Neural progenitor cell (in vitro differentiated cells): Measurements from ENCODE around the gene ANKRD13D.

Experiments used
- CTCF ChIP-seq: fragments of 200-600 bp; sonication (generic); IDR thresholded peaks from 2 replicates; pipeline ENCODE4 v1.5.1; 2017; ENCODE audit warnings: antibody characterized with exemption, mild to moderate bottlenecking
- EZH2 ChIP-seq: fragments of 200-600 bp; sonication (generic); IDR thresholded peaks from 2 replicates; pipeline ENCODE4 v1.6.1; 2017; ENCODE audit warnings: antibody characterized with exemption, mild to moderate bottlenecking, moderate library complexity
- EZH2phosphoT487 ChIP-seq: fragments of 200-600 bp; sonication (generic); IDR thresholded peaks from 2 replicates; pipeline ENCODE4 v1.6.1; 2017; ENCODE audit warnings: antibody characterized with exemption

GRCh38 chr11:67268962-67269268, 20.2 kb upstream of the ANKRD13D start:
- no peak for TF ChIP-seq EZH2
- TF ChIP-seq CTCF: no peak
- no peak for TF ChIP-seq EZH2phosphoT487
